DOHH2 (cell line): ENCODE measurements around the gene AEN.

ENCODE experiments used
- CTCF ChIP-seq: fragments of 200-600 bp; sonication (generic); IDR thresholded peaks from one replicate; pipeline ENCODE4 v1.5.1; 2014; ENCODE audit warnings: antibody characterized with exemption, mild to moderate bottlenecking, low read depth, low read length; ENCODE audit not compliant: poor library complexity, severe bottlenecking
- EZH2phosphoT487 ChIP-seq: fragments of 200-600 bp; sonication (generic); IDR thresholded peaks from 2 replicates; pipeline ENCODE4 v1.6.1; 2017; ENCODE audit warnings: borderline replicate concordance, mild to moderate bottlenecking, antibody characterized with exemption, low read length, moderate library complexity, mixed read lengths

- no peak for TF ChIP-seq CTCF
- no peak for TF ChIP-seq EZH2phosphoT487
Observed at GRCh38 chr15:88634449-88634848, 13.3 kb downstream of the AEN start.
